Neural progenitor cell (in vitro differentiated cells): ENCODE data around the gene PHF24. TPM values are rescaled to one million over a fixed set of nuclear protein-coding genes. Genes with fewer than 3 reads are reported as not detected.

Experiments used
- DNase-seq: peaks from one replicate; pipeline ENCODE4 v3.0.0-alpha.2; 2016; ENCODE audit warnings: low spot score
- H2AFZ ChIP-seq: fragments of 200-600 bp; sonication (generic); replicated peaks from 2 replicates; pipeline ENCODE4 v1.6.1; 2016; ENCODE audit warnings: antibody characterized with exemption
- H3F3A ChIP-seq: fragments of 200-600 bp; sonication (generic); 2 replicates; pipeline ENCODE4 v1.6.1; 2016; ENCODE audit warnings: antibody characterized with exemption, low read depth
- H3K27ac ChIP-seq: fragments of 200-600 bp; sonication (generic); 2 replicates; pipeline ENCODE4 v1.5.1; 2016; ENCODE audit warnings: mild to moderate bottlenecking
- H3K27me3 ChIP-seq: fragments of 200-600 bp; sonication (generic); 2 replicates; pipeline ENCODE4 v1.6.1; 2016; ENCODE audit warnings: mild to moderate bottlenecking, moderate library complexity
- H3K36me3 ChIP-seq: fragments of 200-600 bp; sonication (generic); 2 replicates; pipeline ENCODE4 v1.5.1; 2016
- H3K4me1 ChIP-seq: fragments of 200-600 bp; sonication (generic); 2 replicates; pipeline ENCODE4 v1.6.1; 2016; ENCODE audit warnings: mixed run types
- H3K4me2 ChIP-seq: fragments of 200-600 bp; sonication (generic); 2 replicates; pipeline ENCODE4 v1.6.1; 2016
- H3K4me3 ChIP-seq: fragments of 200-600 bp; sonication (generic); 2 replicates; pipeline ENCODE4 v1.5.1; 2016
- H3K79me2 ChIP-seq: fragments of 200-600 bp; sonication (generic); 2 replicates; pipeline ENCODE4 v1.6.1; 2016; ENCODE audit warnings: low read depth
- H3K9ac ChIP-seq: fragments of 200-600 bp; sonication (generic); 2 replicates; pipeline ENCODE4 v1.6.1; 2016
- H3K9me3 ChIP-seq: fragments of 200-600 bp; sonication (generic); 2 replicates; pipeline ENCODE4 v1.5.1; 2016; ENCODE audit warnings: low read depth
- H4K20me1 ChIP-seq: fragments of 200-600 bp; sonication (generic); 2 replicates; pipeline ENCODE4 v1.6.1; 2016; ENCODE audit warnings: low read depth
- H3K27ac Mint-ChIP-seq: 3 replicates; pipeline ENCODE4 v1.8.0; 2021; ENCODE audit warnings: mixed read lengths
- H3K27me3 Mint-ChIP-seq: 2 replicates; pipeline ENCODE4 v1.8.0; 2022; ENCODE audit warnings: low read depth, mild to moderate bottlenecking, inconsistent platforms, moderate library complexity, mixed read lengths; ENCODE audit not compliant: insufficient read depth
- H3K36me3 Mint-ChIP-seq: 3 replicates; pipeline ENCODE4 v1.8.0; 2021; ENCODE audit warnings: mixed read lengths
- H3K4me1 Mint-ChIP-seq: 3 replicates; pipeline ENCODE4 v1.8.0; 2021; ENCODE audit warnings: mixed read lengths
- H3K4me3 Mint-ChIP-seq: 3 replicates; pipeline ENCODE4 v1.8.0; 2021; ENCODE audit warnings: mild to moderate bottlenecking, moderate library complexity, mixed read lengths
- H3K9me3 Mint-ChIP-seq: 3 replicates; pipeline ENCODE4 v1.8.0; 2020; ENCODE audit warnings: mixed read lengths
- CTCF ChIP-seq: fragments of 200-600 bp; sonication (generic); IDR thresholded peaks from 2 replicates; pipeline ENCODE4 v1.5.1; 2017; ENCODE audit warnings: antibody characterized with exemption, mild to moderate bottlenecking
- EZH2 ChIP-seq: fragments of 200-600 bp; sonication (generic); IDR thresholded peaks from 2 replicates; pipeline ENCODE4 v1.6.1; 2017; ENCODE audit warnings: antibody characterized with exemption, mild to moderate bottlenecking, moderate library complexity
- EZH2phosphoT487 ChIP-seq: fragments of 200-600 bp; sonication (generic); IDR thresholded peaks from 2 replicates; pipeline ENCODE4 v1.6.1; 2017; ENCODE audit warnings: antibody characterized with exemption
- total RNA-seq: library from RNA; depleted of rRNA; stranded (reverse); fragments of >200 nt; gene quantifications from 2 replicates; pipeline ENCODE4 v1.2.3, GENCODE V29; 2015; ENCODE audit warnings: low replicate concordance

PHF24 gene
- total RNA-seq, 1 donor from 2014 or later = 1.8 TPM

GRCh38 chr9:34976441-34976840 lies 18.4 kb downstream of the PHF24 start:
- no peaks in the 10 kb centered on the region for H4K20me1 ChIP-seq
- TF ChIP-seq EZH2phosphoT487 (no peak), CTCF (no peak), EZH2 (no peak)
- Mint-ChIP-seq H3K27me3 (peaks cover 6% of the 10 kb centered on the region), H3K4me3 (no peak overlapping the region), H3K27ac (no peak overlapping the region), H3K4me1 (peaks cover 5% of the 10 kb centered on the region), H3K36me3 (no peaks in the 10 kb centered on the region), H3K9me3 (no peaks in the 10 kb centered on the region)
- H3K36me3 ChIP-seq = no peaks in the 10 kb centered on the region
- no peak overlapping the region for H3K4me3 ChIP-seq
- H3K4me2 ChIP-seq = no peak overlapping the region
- no peaks in the 10 kb centered on the region for H3K4me1 ChIP-seq
- H3K27ac ChIP-seq = no peak overlapping the region
- DNase-seq = no peak
- no peaks in the 10 kb centered on the region for H3K9me3 ChIP-seq
- no peak overlapping the region for H3K9ac ChIP-seq
- H2AFZ ChIP-seq = no peak overlapping the region
- no peaks in the 10 kb centered on the region for H3F3A ChIP-seq
- H3K79me2 ChIP-seq = no peaks in the 10 kb centered on the region
- no peaks in the 10 kb centered on the region for H3K27me3 ChIP-seq

GRCh38 chr9:34976992-34977391 lies 18.9 kb downstream of the PHF24 start:
- Histone ChIP-seq H3K79me2 (no peaks in the 10 kb centered on the region), H4K20me1 (no peaks in the 10 kb centered on the region), H3K9ac (no peak overlapping the region), H3K4me2 (no peak overlapping the region), H3K4me1 (no peaks in the 10 kb centered on the region), H2AFZ (no peak overlapping the region), H3K27ac (no peak overlapping the region), H3K4me3 (no peak overlapping the region), H3K27me3 (no peaks in the 10 kb centered on the region), H3K9me3 (no peaks in the 10 kb centered on the region), H3F3A (no peaks in the 10 kb centered on the region), H3K36me3 (no peaks in the 10 kb centered on the region)
- DNase-seq = no peak
- Mint-ChIP-seq H3K27ac (no peak overlapping the region), H3K4me1 (peaks cover 5% of the 10 kb centered on the region), H3K9me3 (no peaks in the 10 kb centered on the region), H3K4me3 (no peak overlapping the region), H3K36me3 (no peaks in the 10 kb centered on the region), H3K27me3 (peaks cover 6% of the 10 kb centered on the region)
- TF ChIP-seq EZH2 (no peak), CTCF (no peak), EZH2phosphoT487 (no peak)

GRCh38 chr9:34980181-34980761 lies 22.2 kb downstream of the PHF24 start:
- no peak for TF ChIP-seq EZH2phosphoT487
- TF ChIP-seq CTCF = no peak
- no peak for TF ChIP-seq EZH2
- H3K36me3 Mint-ChIP-seq = no peaks in the 10 kb centered on the region
- H3K4me1 Mint-ChIP-seq = peaks cover 29% of the 10 kb centered on the region
- no peaks in the 10 kb centered on the region for H3F3A ChIP-seq
- H3K27ac Mint-ChIP-seq = no peak overlapping the region
- H3K4me3 ChIP-seq = no peak overlapping the region
- H3K36me3 ChIP-seq = no peaks in the 10 kb centered on the region
- H3K4me3 Mint-ChIP-seq = no peak overlapping the region
- no peaks in the 10 kb centered on the region for H3K9me3 Mint-ChIP-seq
- H3K4me1 ChIP-seq = no peaks in the 10 kb centered on the region
- H3K9me3 ChIP-seq = no peaks in the 10 kb centered on the region
- no peaks in the 10 kb centered on the region for H3K27me3 ChIP-seq
- H3K79me2 ChIP-seq = no peaks in the 10 kb centered on the region
- H3K4me2 ChIP-seq = no peak overlapping the region
- peaks cover 9% of the 10 kb centered on the region for H3K27me3 Mint-ChIP-seq
- H3K9ac ChIP-seq = no peak overlapping the region
- no peak for DNase-seq
- peaks cover 10% of the 10 kb centered on the region for H4K20me1 ChIP-seq
- no peak overlapping the region for H2AFZ ChIP-seq
- no peak overlapping the region for H3K27ac ChIP-seq
